GM18907 (cell line): ENCODE data around the gene SCIMP.
"Not testable (repeated sequence)": the region's sequence is repeated elsewhere in the genome, so short reads cannot be mapped to it uniquely, and the experiment has no call there.

Experiments used
- ATAC-seq: cut with Tn5 transposase; IDR thresholded peaks from one replicate; pipeline ENCODE4 v1.9.1; 2021; ENCODE audit warnings: mild to moderate bottlenecking, moderate library complexity; ENCODE audit not compliant: unreplicated experiment

Gene SCIMP

GRCh38 chr17:5191541-5192417 lies 42.9 kb downstream of the SCIMP start, which contains the start of gene ZNF594:
Gene ZNF594, minus strand, starts transcription at chr17:5191868. Its CDS starts 7,612 bp downstream, at chr17:5184256.
- ATAC-seq, result peak; percentile 96

GRCh38 chr17:5184288-5184687 lies 50.4 kb downstream of the SCIMP start:
- ATAC-seq, result no peak

- no peak for ATAC-seq
Measured at GRCh38 chr17:5183410-5183793, 51.3 kb downstream of the SCIMP start.

DNA sequence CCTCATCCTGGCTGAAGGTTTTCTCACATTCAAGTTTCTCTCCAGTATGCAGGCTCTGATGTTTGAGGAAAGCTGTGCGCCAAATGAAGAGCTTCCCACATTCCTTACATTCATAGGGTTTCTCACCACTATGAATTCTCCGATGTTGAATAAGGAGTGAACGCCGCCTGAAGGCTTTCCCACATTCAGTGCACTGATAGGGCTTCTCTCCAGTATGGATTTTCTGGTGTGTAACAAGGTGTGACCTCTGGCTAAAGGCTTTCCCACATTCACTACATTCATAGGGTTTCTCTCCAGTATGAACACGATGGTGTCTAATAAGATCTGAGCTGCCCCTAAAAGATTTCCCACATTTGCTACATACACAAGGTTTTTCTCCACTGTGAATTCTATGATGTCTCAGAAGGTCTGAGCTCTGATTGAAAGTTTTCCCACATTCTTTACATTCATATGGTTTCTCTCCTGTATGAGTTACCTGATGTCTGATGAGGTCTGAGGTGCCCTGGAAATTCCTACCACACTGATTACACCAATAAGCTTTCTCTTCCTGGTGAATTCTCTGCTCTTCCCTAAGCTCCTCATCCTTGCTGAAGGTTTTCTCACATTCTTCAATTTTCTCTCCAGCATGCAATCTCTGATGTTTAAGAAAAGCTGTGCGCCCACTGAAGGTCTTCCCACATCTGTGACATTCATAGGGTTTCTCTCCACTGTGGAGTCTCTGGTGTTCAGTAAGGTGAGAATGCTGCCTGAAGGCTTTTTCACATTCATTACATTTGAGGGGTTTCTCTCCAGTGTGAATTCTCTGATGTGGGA lies 51.9 kb downstream of the SCIMP start:
- ATAC-seq, result no peak

DNA sequence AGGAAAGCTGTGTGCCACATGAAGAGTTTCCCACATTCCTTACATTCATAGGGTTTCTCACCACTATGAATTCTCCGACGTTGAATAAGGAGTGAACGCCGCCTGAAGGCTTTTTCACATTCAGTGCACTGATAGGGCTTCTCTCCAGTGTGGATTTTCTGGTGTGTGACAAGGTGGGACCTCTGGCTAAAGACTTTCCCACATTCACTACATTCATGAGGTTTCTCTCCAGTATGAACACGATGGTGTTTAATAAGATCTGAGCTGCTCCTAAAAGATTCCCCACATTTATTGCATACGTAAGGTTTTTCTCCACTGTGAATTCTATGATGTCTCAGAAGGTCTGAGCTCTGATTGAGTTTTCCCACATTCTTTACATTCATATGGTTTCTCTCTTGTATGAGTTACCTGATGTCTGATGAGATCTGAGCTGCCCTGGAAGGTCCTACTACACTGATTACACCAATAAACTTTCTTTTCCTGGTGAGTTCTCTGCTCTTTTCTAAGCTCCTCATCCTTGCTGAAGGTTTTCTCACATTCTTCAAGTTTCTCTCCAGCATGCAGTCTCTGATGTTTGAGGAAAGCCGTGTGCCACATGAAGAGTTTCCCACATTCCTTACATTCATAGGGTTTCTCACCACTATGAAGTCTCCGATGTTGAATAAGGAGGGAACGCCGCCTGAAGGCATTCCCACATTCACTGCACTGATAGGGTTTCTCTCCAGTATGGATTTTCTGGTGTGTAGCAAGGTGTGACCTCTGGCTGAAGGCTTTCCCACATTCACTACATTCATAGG lies 53.0 kb downstream of the SCIMP start:
- ATAC-seq, result no peak

- no peak for ATAC-seq
Measured at GRCh38 chr17:5179003-5179402, 55.7 kb downstream of the SCIMP start.

GRCh38 chr17:5175027-5175426 lies 59.6 kb downstream of the SCIMP start:
- not testable (repeated sequence) for ATAC-seq

DNA sequence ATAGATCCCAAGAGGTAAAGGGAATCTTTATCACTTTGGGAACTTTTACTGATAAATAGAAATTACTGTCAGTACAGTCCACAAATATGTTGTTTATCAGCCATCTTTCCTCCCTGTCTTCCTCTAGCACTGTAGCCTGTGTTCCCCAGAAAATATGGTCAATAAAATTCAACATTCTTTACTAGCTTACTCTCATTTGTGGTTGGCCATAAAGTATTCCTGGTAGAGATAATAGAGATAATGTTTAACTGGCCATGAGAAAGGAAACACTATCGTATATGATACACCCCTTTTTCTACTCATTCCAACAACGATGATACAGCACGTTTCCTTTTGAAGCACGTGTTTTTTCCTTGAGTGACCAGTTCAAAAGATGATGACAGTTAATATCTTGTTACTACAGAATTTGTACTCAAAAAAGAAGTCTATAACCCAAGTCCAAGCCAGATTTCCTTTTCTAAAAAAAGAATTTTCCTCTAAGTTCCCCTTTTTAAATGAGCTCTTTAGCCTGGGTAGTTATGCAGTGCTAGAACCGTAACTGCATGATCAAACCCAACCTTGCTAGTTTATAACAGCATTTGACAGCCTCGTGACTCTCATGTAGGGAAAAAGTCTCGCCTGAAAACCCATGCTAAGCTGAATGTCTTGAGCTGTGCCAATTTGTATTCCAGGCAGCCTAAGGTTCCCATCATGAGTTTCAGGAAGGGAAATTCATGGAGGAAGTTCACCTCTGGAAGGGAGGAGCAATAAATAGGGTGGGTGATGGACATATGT lies 68.7 kb downstream of the SCIMP start:
- ATAC-seq, result not testable (repeated sequence)

- no peak for ATAC-seq
Measured at GRCh38 chr17:5164436-5164835, 70.2 kb downstream of the SCIMP start.

GRCh38 chr17:5161793-5162192 lies 72.9 kb downstream of the SCIMP start:
- ATAC-seq, result not testable (repeated sequence)

- ATAC-seq, result not testable (repeated sequence)
Measured at GRCh38 chr17:5160702-5161101, 74.0 kb downstream of the SCIMP start.
